HPDE6-E6E7 (cell line): ENCODE data around the gene ATP2A2.
"Not testable (repeated sequence)": the region's sequence is repeated elsewhere in the genome, so short reads cannot be mapped to it uniquely, and the experiment has no call there.

Experiments used
- DNase-seq: peaks from one replicate; pipeline ENCODE4 v3.0.0; 2011; ENCODE audit warnings: missing footprints; ENCODE audit errors: extremely low spot score

ATP2A2 gene

GRCh38 chr12:110301065-110301806, 20.2 kb downstream of the ATP2A2 start:
- no peak for DNase-seq

GRCh38 chr12:110304061-110304551, 23.1 kb downstream of the ATP2A2 start:
- peak; percentile 46 for DNase-seq

GRCh38 chr12:110307372-110307771, 26.3 kb downstream of the ATP2A2 start:
- no peak for DNase-seq

- no peak for DNase-seq
Measured at GRCh38 chr12:110310763-110311162, 29.7 kb downstream of the ATP2A2 start.

- no peak for DNase-seq
Measured at GRCh38 chr12:110311903-110312302, 30.9 kb downstream of the ATP2A2 start.

- peak; percentile 77 for DNase-seq
Measured at GRCh38 chr12:110312581-110313360, 31.7 kb downstream of the ATP2A2 start.

GRCh38 chr12:110314308-110314707, 33.3 kb downstream of the ATP2A2 start:
- peak; percentile 19 for DNase-seq

- no peak for DNase-seq
Measured at GRCh38 chr12:110316861-110317260, 35.8 kb downstream of the ATP2A2 start.

- DNase-seq = no peak
Measured at GRCh38 chr12:110317911-110318310, 36.9 kb downstream of the ATP2A2 start.

- DNase-seq = no peak
Measured at GRCh38 chr12:110320550-110320949, 39.5 kb downstream of the ATP2A2 start.

GRCh38 chr12:110329710-110330109, 48.7 kb downstream of the ATP2A2 start:
- DNase-seq = no peak

GRCh38 chr12:110330124-110330523, 49.1 kb downstream of the ATP2A2 start:
- DNase-seq = no peak

GRCh38 chr12:110330544-110330943, 49.5 kb downstream of the ATP2A2 start:
- no peak for DNase-seq

- no peak for DNase-seq
Measured at GRCh38 chr12:110333201-110333600, 52.2 kb downstream of the ATP2A2 start.

GRCh38 chr12:110335481-110336045, 54.5 kb downstream of the ATP2A2 start:
- no peak for DNase-seq

GRCh38 chr12:110337912-110338710, 57.1 kb downstream of the ATP2A2 start:
- no peak for DNase-seq

GRCh38 chr12:110338754-110339153, 57.7 kb downstream of the ATP2A2 start:
- no peak for DNase-seq

- DNase-seq = no peak
Measured at GRCh38 chr12:110339184-110339952, 58.3 kb downstream of the ATP2A2 start.

GRCh38 chr12:110340261-110340660, 59.2 kb downstream of the ATP2A2 start:
- DNase-seq = not testable (repeated sequence)

GRCh38 chr12:110340706-110341105, 59.7 kb downstream of the ATP2A2 start:
- peak; percentile 72 for DNase-seq

GRCh38 chr12:110342157-110342556, 61.1 kb downstream of the ATP2A2 start:
- no peak for DNase-seq
